Ureter (tissue), 1 donor: ENCODE results near the gene SCO2. TPM values are rescaled to one million over a fixed set of nuclear protein-coding genes. Genes with fewer than 3 reads are reported as not detected.

Source experiments
- DNase-seq: peaks from one replicate; pipeline ENCODE4 v3.0.0-alpha.2; 2020; ENCODE audit warnings: low spot score
- total RNA-seq: library from RNA; stranded (reverse); gene quantifications from one replicate; pipeline ENCODE4 v1.2.4, GENCODE V29; 2023
- donor health status: DM: yes; HTN: yes; CAD: no.

The SCO2 gene
- total RNA-seq, 1 donor from 2014 or later = not detected

DNA sequence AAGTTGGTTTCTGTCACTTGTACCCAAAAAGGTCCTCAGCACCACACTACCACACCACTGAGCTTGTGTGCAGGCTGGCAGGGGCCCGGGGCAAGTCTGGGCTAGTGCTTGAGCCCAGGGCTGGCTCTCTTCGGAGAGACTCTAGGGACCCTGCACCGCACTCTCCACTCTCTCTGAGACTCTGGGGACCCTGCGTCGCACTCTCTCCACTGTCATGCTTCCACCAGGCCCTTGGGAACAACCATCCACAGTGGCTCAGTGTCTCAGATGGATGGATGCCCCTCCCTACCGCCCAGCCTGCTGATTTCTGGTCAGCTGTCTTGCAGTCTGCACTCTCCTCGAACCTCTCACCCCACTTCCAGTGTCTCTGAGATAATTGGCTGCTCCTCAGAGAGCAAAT is 48.5 kb downstream of the SCO2 start:
- DNase-seq = no peak

DNA sequence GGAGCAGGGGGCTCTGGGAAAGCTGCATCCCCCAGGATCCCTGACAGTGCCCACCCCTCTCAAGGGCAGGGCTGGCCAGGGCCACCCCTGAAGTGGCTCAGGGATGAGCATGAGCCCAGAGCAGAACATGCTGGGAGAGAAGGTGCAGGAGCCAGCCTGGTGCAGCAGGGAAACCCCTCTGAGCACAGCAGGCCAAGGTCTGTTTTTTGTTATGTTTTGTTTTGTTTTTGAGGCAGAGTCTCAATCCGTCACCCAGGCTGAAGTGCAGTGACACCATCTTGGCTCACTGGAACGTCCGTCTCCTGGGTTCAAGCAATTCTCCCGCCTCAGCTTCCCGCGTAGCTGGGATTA is 49.8 kb downstream of the SCO2 start:
- no peak for DNase-seq

DNA sequence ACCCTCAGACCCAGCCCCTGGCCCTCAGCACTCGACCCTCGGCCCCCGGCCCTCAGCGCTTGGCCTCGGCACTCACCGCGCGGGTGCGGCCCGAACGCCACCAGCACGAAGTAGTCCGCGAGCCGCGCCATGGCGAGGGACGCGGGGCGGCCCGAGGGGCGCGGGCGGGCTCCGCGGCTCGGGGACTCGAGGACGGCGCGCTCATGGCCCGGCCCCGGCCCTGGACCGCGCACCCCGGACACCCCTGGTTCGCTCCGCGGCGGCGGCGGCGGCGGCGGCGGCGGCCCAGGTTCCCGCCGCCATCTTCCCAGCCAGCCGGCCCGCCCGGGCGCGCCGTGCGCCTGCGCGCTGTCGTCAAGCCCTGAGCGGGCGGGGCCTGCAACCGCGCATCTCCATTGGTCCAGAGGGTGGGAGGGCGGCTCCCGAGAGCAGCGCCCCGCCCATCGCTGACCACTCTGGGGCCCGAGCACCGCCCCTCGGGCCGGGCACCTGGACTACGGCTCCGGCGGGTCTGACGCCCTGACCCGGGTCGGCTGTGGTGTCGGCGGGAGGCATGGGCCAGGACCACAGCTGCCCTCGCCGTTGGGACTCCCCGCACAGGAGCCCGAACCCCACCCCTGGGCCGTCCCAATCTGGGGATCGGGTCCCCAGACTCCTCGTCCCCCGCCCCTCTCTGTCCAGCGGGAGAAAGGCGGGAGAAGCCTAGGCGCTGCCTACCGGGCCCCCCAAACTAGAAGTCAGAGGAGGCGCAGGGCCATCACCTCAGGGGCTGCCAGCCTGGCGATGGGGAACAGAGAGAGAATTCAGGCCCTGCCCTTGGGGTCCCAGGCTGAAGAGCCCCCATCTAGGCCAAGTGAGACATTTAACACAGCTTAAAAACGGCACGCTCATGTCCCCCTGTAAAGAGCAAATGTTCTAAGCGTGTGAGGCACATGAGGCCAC is 50.4 kb downstream of the SCO2 start, which contains the start of gene SBF1:
Gene SBF1, minus strand, starts transcription at position 326 of the 942 bp plus-strand sequence. Its CDS starts 195 bp downstream, at position 131.
- peak; percentile 90 for DNase-seq

DNA sequence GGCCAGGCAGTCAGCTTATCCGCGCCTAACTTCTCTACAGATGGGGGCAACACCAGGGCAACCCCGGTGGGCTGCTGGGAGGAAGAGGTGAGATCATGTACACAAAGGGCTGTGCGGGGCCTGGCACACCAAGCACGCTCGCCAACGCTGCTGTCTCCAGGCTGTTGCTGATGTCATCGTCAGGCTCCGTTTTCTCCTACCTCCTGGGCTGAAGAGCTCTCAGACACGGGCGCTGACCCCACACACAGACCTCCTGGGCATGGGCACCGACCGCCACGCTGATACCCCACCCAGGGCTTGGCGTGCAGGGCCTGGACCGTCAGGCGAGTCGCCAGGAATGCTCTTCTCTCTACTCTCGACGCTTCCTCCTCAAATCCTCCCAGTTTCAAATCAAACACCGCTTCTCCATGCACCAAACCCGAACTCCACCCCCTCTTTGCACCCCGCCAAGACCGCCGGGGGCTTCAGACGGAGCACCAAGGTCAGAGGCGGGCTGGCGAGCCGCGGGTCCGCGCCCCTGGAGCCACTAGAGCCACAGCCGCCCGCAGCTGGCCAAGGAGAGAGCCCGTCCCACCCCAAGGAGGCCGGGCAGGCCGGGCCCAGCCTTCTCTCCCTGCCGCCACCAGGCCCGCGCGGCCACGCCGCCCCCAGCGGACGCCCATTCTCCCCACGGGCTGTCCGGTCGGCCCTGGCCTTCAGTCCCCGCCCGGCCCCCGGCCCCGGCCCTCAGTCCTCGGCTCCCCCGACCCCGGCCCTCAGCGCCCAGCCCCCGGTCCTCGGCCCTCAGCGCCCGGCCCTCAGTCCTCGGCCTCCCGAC is 51.3 kb downstream of the SCO2 start:
- DNase-seq = no peak

Other genes with a start within 250 kb of the SCO2 start
- 443 TPM for gene PLXNB2, start 218.0 kb downstream of the SCO2 start, total RNA-seq
- 21.4 TPM for gene DENND6B, start 198.6 kb downstream of the SCO2 start, total RNA-seq
- gene PPP6R2, start 182.3 kb downstream of the SCO2 start, total RNA-seq = 63.5 TPM
- 79.2 TPM for gene SBF1, start 50.6 kb downstream of the SCO2 start, total RNA-seq
- gene ADM2, start 44.1 kb downstream of the SCO2 start, total RNA-seq = 4.6 TPM
- not detected for gene MIOX, start 38.7 kb downstream of the SCO2 start, total RNA-seq
- 63.6 TPM for gene LMF2, start 17.9 kb downstream of the SCO2 start, total RNA-seq
- 37.7 TPM for gene NCAPH2, start 17.4 kb downstream of the SCO2 start, total RNA-seq
- 37.9 TPM for gene TYMP, start 4.4 kb upstream of the SCO2 start, total RNA-seq
- 1.2 TPM for gene KLHDC7B, start 20.3 kb upstream of the SCO2 start, total RNA-seq
- not detected for gene SYCE3, start 37.3 kb upstream of the SCO2 start, total RNA-seq
- 62.3 TPM for gene CPT1B, start 52.8 kb upstream of the SCO2 start, total RNA-seq
- 98.0 TPM for gene CHKB, start 57.3 kb upstream of the SCO2 start, total RNA-seq
- gene MAPK8IP2, start 75.2 kb upstream of the SCO2 start, total RNA-seq = 0.83 TPM
- 61.9 TPM for gene ARSA, start 102.6 kb upstream of the SCO2 start, total RNA-seq
- 37.1 TPM for gene SHANK3, start 147.2 kb upstream of the SCO2 start, total RNA-seq
- gene ACR, start 212.6 kb upstream of the SCO2 start, total RNA-seq = 1.7 TPM